Endothelial cell of umbilical vein (primary cell): Measurements from ENCODE around the gene RCVRN.

Source experiments
- EZH2 ChIP-seq: IDR thresholded peaks from 2 replicates; pipeline ENCODE4 v1.6.1; 2012; ENCODE audit warnings: borderline replicate concordance, low read depth, mild to moderate bottlenecking, moderate library complexity, low read length, inconsistent platforms; ENCODE audit not compliant: severe bottlenecking
- FOS ChIP-seq: IDR thresholded peaks from 2 replicates; pipeline ENCODE4 v1.6.1; 2011; ENCODE audit warnings: mild to moderate bottlenecking, low read length, moderate library complexity, borderline replicate concordance; ENCODE audit not compliant: insufficient read depth
- JUN ChIP-seq: IDR thresholded peaks from 2 replicates; pipeline ENCODE4 v1.6.1; 2011; ENCODE audit warnings: borderline replicate concordance, low read depth; ENCODE audit not compliant: insufficient read length, insufficient read depth
- MYC ChIP-seq: IDR thresholded peaks from one replicate; pipeline ENCODE4 v1.6.1; 2011; ENCODE audit warnings: mild to moderate bottlenecking, low read depth, low read length
- POLR2A ChIP-seq: IDR thresholded peaks from 2 replicates; pipeline ENCODE4 v1.6.1; 2012; ENCODE audit warnings: low read depth, mild to moderate bottlenecking, control low read depth, low read length
- POLR2AphosphoS5 ChIP-seq: IDR thresholded peaks from 2 replicates; pipeline ENCODE4 v1.6.1; 2012; ENCODE audit warnings: low read depth, mild to moderate bottlenecking, control low read depth, low read length, moderate library complexity; ENCODE audit not compliant: insufficient read depth
- TF ChIP-seq, protein P1 (sequence below), 2 donors: IDR thresholded peaks; 1 replicate in 1 of 2; 2 replicates in 1 of 2; pipeline ENCODE4 v1.5.1; 2011; ENCODE audit warnings: low read length in 2 of 2, mild to moderate bottlenecking in 2 of 2, moderate library complexity in 2 of 2, control low read depth in 1 of 2, inconsistent platforms in 1 of 2, low read depth in 1 of 2; ENCODE audit not compliant: insufficient read depth in 1 of 2; ENCODE audit errors: extremely low read depth in 1 of 2
- TF ChIP-seq, protein P2 (sequence below): IDR thresholded peaks from 2 replicates; pipeline ENCODE4 v1.6.1; 2011; ENCODE audit not compliant: insufficient read depth, insufficient read length

GRCh38 chr17:9872852-9873251, 32.2 kb downstream of the RCVRN start:
- TF ChIP-seq POLR2A (no peak), FOS (no peak), EZH2 (no peak), POLR2AphosphoS5 (no peak), JUN (no peak), MYC (no peak)
- TF ChIP-seq, protein P1, sequence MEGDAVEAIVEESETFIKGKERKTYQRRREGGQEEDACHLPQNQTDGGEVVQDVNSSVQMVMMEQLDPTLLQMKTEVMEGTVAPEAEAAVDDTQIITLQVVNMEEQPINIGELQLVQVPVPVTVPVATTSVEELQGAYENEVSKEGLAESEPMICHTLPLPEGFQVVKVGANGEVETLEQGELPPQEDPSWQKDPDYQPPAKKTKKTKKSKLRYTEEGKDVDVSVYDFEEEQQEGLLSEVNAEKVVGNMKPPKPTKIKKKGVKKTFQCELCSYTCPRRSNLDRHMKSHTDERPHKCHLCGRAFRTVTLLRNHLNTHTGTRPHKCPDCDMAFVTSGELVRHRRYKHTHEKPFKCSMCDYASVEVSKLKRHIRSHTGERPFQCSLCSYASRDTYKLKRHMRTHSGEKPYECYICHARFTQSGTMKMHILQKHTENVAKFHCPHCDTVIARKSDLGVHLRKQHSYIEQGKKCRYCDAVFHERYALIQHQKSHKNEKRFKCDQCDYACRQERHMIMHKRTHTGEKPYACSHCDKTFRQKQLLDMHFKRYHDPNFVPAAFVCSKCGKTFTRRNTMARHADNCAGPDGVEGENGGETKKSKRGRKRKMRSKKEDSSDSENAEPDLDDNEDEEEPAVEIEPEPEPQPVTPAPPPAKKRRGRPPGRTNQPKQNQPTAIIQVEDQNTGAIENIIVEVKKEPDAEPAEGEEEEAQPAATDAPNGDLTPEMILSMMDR (IDR thresholded peaks at IDR 0.05; ENCODE audit: extremely low read depth in 1 of 2, insufficient read depth in 1 of 2, low read depth in 1 of 2, low read length in 2 of 2): no peak
- TF ChIP-seq, protein P2, sequence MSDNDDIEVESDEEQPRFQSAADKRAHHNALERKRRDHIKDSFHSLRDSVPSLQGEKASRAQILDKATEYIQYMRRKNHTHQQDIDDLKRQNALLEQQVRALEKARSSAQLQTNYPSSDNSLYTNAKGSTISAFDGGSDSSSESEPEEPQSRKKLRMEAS: no peak
